GM19238 (cell line): Measurements from ENCODE around the gene TECTA.

Experiments
- DNase-seq: peaks from one replicate; pipeline ENCODE4 v3.0.0; 2011; ENCODE audit warnings: low spot score; ENCODE audit not compliant: insufficient read length

The TECTA gene

GRCh38 chr11:121127809-121128208 is 26.8 kb downstream of the TECTA start:
- DNase-seq: no peak

- no peak for DNase-seq
Observed at GRCh38 chr11:121129362-121130340, 28.6 kb downstream of the TECTA start.

GRCh38 chr11:121131656-121132055 is 30.6 kb downstream of the TECTA start:
- no peak for DNase-seq

DNA sequence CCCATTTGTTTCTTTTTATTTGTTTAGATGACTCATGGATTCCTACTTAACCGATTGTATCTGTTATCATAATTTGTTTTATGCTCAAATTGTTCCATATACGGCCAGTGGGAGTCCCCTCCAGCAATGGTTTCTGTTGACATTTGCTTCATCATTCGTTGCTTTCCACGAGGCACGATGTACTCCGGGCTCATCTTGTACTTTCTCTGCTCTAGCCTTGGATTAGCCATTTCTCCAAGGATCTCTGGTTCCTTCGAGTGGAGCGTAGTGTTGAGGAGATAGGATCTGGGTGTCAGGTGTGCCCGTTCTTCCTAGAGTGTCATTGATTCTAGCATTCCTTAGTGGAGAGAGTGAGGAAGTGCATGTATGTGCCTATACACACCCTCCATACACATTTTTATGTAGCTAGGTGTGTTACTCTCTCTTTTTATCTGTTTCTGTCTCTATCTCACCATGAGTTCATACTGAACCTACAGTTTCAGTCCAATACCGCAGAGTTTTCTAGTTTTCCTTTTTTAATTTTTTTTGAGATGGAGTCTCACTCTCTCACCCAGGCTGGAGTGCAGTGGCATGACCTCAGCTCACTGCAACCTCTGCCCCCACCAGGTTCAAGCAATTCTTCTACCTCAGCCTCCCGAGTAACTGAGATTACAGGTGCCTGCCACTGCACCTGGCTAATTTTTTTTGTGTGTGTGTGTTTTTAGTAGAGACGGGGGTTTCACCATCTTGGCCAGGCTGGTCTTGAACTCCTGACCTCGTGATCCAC is 31.4 kb downstream of the TECTA start:
- no peak for DNase-seq

- DNase-seq: no peak
Observed at GRCh38 chr11:121134741-121135312, 33.8 kb downstream of the TECTA start.

DNA sequence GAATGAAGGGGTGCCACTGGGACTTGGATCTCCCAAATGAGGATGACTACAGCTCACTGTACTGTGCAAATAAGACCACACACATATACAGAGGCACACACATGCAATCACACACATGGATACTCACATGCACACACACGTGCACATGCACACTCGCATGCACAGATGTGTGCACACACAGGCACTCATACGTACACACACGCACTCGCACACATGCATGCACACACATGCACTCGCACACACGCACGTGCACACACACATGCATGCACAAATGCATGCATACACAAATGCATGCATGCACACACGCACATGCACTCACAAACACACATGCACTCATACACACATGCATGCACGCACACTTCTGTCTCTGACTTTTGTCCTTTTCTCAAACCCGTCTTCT is 36.0 kb downstream of the TECTA start:
- DNase-seq: no peak

DNA sequence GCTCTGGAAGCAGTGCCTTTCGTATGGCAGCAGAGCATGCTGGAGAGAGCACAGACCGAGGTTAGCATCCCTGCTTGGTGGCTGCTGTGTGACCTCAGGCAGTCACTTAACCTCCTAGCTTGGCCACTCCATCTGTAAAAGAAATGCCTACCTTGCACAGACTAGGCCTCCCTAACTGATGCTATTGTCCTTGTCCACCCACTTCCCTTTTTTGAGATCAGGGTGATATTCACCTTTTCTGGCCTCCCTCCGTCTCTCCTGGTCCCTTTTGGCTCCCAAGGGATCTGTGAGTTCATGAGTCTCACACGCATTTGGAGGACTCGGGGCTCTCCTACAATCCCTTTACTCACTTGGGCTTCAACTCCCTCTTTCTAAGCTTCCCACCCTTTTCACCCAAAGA is 37.2 kb downstream of the TECTA start:
- no peak for DNase-seq

DNA sequence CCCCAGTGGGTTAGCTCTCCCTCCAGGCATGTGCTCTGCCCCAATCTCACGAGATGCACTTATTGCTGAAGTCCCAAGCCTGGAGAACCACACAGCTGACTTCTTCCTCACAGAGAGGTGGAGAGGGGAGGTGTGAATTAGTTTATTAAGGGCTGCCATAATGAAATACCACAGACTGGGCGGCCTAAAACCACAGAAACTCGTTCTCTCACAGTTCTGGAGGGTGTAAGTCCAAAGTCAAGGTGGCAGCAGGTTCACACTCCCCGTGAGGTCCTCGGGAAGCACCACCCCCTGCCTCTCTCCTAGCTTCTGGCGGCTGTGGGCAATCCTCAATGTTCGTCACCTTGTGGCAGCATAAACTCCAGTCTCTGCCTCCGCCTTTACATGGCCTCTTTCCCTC is 39.3 kb downstream of the TECTA start:
- no peak for DNase-seq

DNA sequence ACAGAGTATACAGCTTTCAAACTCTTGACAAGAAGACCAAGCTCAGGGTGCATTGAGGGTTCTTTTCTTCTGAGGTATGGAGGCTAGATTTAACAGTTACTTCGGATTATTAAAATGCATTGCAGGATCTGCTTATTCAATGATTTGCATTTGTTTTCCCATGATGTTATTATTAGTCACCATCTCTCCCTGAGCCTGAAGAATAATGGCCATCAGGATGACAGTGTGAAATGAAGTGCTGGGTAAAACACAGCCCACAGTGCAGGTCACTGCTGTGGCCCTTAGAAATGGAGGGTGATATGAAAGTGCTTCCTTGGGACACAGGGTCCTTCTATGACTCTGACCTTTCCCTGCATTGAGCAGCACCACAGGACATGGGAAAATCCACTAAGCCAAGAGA is 40.0 kb downstream of the TECTA start:
- DNase-seq: no peak

DNA sequence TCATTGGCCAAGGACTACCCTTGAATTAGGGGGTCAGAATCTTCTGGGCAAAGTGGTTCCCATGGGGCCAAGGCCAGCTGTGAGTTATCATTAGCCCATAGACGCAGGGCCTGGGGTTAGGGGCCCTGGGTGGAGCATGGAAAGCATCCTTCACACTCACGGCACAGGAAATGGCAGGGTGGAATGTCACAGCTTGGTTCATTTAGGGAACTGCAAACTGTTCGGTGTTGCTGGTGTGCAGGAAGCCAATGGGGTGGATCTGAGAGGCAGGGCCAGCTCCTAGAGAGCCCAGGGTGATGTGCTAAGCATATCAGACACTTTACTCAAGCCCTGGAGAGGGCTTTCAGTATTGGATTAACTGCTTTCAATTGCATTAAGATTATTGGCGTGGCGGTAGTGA is 42.9 kb downstream of the TECTA start:
- no peak for DNase-seq

DNA sequence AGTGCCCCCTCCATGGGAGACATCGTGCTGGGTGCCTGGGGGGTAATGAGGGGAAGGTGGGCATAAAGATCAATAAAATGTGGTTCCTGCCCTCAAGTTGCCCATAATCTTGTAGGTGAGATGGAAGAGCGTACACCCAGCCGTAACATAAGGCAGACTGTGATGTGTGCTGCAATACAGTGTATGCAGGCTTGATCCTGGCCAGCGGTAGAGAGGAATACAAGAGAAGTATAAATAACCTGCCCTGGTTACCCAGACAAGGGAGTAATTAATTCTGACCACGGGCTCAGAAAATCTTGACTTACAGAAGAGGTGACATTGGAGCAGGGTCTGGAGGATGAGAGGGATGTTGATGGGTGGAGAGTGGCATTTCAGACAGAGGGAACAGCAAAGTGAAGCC is 43.7 kb downstream of the TECTA start:
- DNase-seq: no peak

DNA sequence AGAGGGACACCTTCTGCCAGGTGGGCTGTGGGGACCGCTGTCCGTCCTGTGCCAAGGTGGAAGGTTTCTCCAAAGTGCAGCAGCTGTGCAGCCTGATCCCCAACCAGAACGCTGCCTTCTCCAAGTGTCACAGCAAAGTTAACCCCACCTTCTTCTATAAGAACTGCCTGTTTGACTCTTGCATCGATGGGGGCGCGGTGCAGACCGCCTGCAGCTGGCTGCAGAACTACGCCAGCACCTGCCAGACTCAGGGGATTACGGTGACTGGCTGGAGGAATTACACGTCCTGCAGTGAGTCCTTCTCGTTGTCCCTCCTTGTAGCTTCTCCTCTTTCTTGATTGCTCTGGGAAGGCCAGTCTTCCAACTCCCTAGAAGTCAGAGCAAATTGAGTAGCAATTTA is 44.8 kb downstream of the TECTA start:
- no peak for DNase-seq

DNA sequence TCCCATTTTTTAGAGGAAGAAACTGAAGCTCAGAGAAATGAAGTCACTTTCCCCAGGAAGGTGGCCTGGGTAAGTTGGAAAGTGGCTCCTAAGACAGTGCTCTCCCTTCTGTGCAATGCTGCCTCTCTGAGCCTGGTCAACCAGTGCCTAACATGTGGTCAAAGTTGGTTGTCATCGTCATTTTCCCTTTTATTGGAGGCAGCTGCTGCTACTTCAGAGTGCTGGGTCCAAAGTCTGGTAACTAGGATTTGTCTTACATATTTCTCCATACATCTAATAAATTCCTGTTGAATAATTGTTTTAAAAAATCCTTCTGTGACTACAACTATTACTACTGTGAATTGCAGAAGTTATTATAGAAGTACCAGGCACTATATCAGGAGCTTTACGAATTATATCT is 48.1 kb downstream of the TECTA start:
- DNase-seq: no peak

DNA sequence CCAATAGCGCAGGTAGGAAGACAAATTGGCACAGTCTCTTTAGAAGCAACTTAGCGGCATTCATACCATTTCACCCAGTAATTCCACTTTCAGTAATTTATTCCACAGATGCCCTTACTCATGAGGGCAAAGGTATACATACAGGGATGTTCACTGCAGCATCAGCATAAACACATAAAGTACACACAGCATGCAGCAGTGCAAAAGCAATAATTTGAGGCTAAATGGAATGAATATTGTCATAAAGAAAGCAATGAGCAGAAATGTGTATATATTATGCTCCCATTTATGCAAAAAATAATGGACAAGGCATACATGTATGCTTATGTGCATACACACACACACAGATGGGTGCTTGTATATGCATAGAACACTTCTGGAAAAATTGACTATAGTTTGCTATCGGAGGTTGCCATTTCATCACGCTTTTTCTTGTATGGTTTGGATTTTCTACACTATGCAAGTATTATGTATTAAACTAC is 50.2 kb downstream of the TECTA start:
- no peak for DNase-seq

DNA sequence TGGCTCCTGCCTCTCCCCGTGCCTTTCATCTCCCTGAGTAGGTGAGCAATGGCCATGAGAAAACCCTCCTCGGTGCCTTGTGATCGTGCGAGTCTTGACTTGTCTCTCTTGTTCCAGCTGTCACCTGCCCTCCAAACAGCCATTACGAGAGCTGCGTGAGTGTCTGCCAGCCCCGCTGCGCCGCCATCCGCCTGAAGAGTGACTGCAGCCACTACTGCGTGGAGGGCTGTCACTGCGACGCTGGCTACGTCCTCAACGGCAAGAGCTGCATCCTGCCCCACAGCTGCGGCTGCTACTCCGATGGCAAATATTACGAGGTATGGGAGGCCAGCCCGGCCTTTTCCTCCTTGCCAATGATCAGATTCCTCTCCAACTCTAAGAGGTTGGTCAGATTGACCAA is 51.7 kb downstream of the TECTA start:
- no peak for DNase-seq

DNA sequence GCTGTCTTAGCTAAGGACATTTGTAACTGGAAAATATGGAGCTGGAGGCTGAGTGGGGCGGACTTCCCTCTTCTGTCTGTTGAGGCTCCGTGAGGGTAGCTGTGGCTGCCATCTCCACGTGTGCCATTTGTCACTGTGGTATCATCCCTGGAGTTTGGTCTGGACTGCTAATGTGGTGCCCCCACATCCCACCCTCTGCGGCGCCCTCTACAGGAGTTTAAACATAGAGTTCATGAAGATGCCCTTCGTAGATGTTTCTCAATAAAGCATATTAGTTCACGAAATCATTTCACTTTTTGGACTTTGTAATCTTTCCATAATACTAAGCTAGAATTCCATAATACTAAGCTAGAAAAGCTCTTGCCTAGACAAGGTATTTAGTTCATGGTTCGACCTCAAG is 52.4 kb downstream of the TECTA start:
- DNase-seq: no peak

GRCh38 chr11:121154486-121155314 is 53.7 kb downstream of the TECTA start:
- DNase-seq: no peak

- DNase-seq: no peak
Observed at GRCh38 chr11:121157756-121158155, 56.7 kb downstream of the TECTA start.

- DNase-seq: no peak
Observed at GRCh38 chr11:121159741-121160140, 58.7 kb downstream of the TECTA start.

- DNase-seq: no peak
Observed at GRCh38 chr11:121161349-121161917, 60.4 kb downstream of the TECTA start.
